ENCODE data around the gene HOXD9.

Gene HOXD9

GRCh38 chr2:176122683-176123410, at the start of gene HOXD9:
Gene HOXD9, plus strand, starts transcription at chr2:176122719. Its CDS starts 50 bp downstream, at chr2:176122769.
- DNase-seq (ENCODE audit: low read depth), result no peak

DNA sequence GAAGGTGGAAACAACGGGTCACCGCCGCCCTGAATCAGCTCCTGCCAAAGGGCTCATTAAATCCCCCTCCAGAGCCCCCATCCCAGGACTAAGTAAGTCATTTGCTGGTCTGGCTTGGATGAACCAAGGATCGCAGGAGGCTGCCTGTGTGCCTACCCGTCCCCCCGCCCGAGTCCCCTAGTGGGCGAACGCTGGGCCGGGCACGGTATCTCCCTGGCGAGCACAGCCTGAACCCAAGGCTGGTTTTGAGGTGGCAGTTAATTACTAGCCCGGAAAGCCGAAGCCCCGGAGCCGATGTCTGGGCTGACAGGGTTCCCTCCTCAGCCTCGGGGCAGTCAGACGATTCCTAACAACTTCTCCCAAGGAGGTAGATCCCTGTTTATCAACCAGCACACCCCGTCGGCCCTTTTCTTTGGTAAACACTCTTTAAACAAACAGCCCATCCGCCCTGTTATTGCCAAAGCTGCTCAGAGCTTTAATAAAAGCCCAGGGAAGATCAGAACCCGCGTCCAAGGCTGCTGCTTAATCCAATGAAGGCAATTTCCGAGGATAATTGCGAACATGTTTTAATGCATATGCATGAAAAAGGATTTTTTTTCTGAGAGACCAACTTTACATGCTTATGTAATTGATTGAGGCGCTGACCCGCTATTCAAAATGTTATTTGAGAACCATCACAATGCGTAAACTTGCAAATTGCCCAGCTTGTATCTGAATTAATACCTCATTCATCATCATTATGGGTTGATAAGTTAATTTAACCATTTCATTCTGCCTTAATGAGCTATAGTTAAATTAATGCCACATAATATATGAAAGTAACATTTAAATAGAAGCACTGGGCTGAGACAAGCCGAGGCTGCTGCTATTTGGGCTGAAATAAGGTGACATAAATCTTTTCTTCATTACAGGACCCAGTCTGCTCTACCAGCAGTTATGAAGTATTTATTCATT, 49.3 kb upstream of the HOXD9 start:
- DNase-seq (ENCODE audit: low read depth), result no peak

DNA sequence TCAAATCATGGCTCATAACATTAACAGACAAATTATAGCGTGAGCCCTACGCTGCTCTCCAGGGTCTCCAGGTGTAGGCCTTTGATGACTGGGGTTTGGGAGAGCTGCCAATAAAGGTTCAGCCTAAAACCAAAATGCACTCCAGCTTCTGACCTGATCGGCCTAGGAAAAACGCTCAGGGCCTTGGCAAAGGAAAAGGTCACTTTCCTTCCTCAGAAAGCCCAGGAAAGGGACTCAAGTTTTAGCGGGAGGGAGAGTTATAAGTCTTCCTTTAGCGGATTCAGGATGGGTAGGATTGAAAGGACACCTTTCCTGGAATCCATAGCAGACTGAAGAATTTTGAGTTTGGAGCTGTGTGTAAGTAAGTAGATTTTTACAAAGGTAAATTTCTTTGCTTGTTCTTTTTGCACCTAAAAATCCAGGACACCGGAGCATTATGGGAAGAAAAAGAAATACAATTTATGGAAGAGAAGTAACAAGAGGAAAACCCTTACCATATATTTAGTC, 47.5 kb upstream of the HOXD9 start:
- no peak for DNase-seq (ENCODE audit: low read depth)

DNA sequence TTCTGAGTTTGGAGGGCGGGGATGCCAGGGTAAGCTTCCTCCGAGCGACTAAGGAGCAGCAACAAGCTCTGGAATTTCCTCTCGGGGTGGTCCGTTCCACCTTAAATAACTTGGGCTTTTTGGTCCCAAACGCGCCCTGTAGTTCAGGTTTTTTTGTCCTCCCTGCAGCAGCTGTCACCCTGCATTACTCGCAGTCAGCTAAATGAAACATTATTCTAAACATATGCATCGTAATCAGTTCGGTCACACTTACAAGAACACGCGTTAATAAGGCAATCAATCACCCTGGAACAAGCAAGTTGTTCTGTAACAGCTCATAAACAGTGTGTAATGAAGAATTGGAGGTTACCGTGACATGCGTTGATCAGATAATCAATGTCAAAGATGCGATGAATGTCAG, 47.0 kb upstream of the HOXD9 start:
- no peak for DNase-seq (ENCODE audit: low read depth)

DNA sequence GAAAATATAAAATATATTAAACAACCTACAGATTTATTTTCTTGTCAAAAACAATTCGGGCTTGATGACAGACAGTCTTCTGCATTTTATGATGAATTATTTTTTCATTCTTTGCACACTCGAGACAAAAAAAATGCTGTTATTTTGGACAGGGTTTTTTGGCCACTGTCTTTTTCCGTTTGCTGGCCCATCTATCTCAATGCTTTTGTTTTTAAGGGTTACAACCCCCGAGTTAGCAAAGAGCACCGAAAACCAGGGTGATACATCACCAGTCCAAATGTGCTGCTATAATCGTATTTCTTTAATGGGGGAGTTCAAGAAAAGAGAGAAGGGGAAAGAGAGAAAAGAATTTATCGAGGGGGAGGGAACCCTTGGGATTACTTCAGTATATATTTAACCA, 46.5 kb upstream of the HOXD9 start:
- no peak for DNase-seq (ENCODE audit: low read depth)

GRCh38 chr2:176076796-176077195, 45.7 kb upstream of the HOXD9 start:
- DNase-seq (ENCODE audit: low read depth), result no peak

GRCh38 chr2:176078541-176079284, 43.8 kb upstream of the HOXD9 start:
- DNase-seq (ENCODE audit: low read depth), result no peak

- no peak for DNase-seq (ENCODE audit: low read depth)
These were observed 43.2 kb upstream of the HOXD9 start for GRCh38 chr2:176079285-176079830.

DNA sequence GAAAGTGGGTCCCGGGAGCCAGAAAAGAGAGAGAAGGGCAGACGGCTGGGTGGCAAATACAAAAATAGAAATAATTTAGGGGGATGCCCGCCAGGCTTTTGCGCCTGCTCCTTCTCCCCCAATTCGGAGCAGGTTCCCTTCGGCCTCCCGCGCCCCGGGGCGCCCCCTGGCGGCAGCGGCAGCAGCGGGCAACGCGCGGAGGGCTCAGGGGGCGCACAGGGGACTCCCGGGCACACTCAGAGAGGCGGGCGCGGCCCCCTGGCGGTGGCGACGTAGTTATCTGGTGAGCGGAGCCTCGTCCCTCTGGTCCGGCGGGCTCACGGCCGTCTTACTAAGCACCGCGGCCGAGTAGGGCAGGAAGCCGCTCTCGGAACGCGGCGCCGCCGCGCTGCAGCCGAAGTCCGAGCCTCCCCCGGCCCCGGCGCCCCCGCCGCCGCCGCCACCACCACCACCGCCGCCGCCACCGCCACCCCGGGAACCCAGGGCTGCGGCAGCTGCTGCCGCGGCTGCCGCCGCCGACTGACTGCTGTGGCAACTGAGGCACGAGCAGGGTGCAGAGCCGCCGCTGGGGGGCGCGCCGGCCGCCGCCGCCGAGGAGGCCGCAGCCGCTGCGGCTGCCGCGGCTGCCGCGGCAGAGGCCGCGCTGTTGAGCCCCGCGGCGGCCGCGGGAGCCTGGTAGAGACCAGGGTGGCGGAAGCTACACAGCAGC, 42.5 kb upstream of the HOXD9 start:
- no peak for DNase-seq (ENCODE audit: low read depth)

DNA sequence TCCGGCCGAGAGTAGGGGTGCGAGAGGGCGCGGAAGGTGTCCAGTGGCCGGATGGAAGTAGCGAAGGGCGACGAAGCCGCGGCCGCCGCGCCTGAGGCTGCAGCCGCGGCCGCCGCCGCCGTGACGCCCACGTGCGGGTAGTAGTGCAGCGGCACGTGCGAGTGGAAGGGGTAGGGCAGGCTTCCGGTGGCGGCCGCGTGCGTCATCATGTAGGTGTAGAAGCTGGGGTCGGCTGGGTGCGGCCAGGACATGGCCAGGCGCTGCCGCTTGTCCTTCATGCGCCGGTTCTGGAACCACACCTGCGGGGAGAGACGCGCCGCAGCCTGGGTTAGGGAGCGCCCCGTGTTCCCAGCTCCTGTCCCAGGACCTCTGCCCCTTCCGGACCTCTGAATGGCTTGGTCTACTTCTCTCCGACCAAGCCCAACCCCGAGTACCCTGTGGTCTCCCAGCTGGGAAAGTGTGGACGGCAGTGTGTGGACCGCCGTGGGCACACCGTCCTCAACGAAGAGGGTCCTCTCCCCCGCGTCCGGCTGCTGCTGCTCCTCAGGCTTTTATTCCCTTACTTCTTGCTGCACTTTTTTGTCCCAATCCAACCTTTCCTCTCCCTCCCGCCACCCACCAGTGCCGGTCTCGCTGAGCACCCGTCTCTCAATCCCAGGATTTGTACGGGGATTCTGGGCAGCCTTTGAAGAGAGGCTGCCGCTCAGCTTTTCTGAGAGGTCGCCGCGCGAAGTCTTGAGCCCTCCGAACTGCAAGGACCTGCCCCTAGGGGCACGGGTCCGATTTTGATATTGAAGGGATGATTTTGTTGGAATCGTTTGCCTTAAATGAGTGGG, 41.8 kb upstream of the HOXD9 start:
- no peak for DNase-seq (ENCODE audit: low read depth)

DNA sequence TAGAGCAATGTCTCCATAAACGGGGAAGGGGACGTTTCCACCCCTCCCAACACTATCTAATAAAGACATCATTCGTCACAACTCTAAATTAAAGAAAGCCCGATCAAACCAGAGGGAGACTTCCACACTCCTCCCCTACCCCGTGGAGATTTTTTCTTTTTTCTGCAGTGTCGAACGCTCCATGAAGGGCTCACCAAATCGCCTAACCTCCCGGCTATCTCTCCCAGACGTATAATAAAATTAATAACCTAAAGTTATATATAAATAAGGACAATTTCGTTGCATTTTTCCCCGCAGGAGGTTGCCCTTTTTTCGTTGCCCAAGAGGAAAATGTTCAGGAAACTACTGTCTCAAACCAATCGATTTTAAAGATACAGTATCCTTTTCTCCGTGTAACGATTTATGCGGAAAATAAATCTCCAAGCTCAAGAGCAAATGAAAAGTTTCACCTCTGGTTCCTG, 41.1 kb upstream of the HOXD9 start:
- no peak for DNase-seq (ENCODE audit: low read depth)

DNA sequence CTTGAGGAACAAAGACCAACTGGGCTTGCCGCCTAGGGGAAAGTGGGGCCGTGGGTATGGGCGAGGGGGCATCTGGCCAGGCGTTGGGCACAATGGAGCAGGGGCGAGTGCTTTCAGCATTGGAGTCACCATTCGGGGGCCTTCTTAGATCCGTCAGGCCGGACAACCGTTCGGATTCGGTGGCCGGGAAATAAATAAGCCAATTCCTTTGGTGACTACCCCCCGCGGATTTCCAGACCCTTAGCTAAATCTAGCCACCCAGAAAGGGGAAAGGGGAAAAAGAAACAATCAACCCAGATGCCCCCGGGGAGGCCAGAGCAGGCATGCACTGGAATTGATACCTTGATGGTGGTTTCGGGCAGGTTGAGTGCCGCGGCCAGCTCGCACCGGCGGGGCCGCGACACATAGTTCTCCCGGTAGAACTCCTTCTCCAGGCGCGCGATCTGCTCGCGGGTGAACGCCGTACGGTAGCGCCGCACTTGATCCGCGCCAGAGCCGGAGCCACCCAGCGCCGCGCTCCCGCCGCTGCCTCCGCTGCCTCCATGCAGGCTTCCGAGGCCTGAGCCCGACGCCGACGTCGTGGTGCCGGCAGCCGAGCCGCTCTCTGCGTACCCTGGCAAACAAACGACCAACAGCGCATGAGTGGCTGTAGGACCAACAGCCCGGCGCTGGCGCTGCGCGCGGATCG, 40.5 kb upstream of the HOXD9 start:
- DNase-seq (ENCODE audit: low read depth), result no peak

GRCh38 chr2:176082525-176082823, 40.0 kb upstream of the HOXD9 start:
- DNase-seq (ENCODE audit: low read depth), result no peak

DNA sequence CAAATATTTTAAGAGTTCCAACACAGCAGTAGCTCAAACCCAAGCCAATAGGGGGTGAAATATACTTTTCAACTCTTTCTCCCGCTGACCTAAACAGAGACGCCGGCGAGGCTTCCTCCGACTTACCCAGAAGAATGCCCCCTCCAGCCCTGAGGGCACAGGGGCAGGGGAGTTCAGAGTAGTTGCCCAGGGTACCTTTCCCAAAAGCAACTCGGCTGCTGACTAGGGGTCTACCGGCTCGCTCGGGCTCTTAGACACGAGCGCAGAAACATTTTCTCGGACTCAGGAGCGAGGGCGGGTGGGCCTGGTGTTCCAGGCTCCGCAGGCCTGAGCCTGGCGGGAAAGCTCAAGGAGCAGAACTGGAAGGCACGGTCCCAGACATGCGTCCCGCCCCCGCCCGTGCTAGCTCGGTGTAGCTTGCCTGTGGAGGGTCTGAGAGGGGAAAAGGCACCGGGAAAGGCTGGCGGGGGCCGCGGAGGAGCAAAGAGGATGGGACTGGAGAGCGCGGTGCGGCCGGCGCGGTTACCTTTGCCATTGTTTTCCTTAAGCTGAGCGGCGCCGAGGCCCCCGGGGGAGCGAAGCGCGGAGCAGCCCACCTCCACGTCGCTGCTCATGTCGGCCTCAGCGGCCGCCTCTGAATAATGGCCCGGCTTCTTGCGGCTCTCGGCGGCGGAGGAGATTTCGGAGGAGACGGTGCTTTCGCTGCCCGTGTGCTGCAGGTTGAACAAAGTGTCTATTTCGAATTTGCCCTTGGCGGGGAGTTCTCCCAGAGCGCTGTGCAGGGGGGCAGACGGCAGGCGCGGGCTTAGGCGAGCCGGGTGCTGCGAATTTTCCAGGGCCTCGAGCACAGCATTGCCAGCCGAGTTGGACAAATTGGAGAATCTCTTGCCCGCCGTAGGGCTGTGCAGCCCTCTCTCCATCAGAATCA, 39.4 kb upstream of the HOXD9 start:
- DNase-seq (ENCODE audit: low read depth), result no peak

DNA sequence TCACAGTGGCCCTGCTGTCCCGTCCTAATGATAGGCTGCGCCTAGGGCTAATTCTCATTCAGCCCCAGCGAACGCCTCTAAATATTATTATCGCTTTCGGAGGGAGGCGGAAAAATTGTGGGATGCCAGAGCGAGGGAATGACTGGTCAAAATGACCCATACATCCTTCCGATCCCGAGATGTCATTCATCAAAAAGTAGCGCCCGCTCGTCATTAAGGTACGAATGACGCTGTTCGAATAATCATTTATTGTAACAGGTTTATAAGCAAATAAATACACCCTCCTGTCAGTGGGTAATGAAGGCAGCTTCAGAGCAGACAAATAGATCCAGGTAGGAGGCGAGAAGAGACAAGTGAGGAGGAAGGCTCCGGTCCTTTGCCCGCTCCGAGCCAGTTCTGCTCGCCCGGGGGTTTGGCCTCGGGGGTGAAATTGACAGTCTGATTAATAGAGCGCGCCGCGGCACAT, 38.7 kb upstream of the HOXD9 start, which contains the start of gene EVX2:
Gene EVX2 (minus strand): TSS at position 167 of the 466 bp plus-strand sequence. CDS start 186 bp downstream, outside the sequence.
- no peak for DNase-seq (ENCODE audit: low read depth)

- no peak for DNase-seq (ENCODE audit: low read depth)
These were observed 37.9 kb upstream of the HOXD9 start for GRCh38 chr2:176084611-176085119.

- no peak for DNase-seq (ENCODE audit: low read depth)
These were observed 37.3 kb upstream of the HOXD9 start for GRCh38 chr2:176085120-176085788.

Measured in GM04504 (cell line).